Panc1 (cell line): Measurements from ENCODE around the gene PRSS3. TPM values are rescaled to one million over a fixed set of nuclear protein-coding genes. Genes with fewer than 3 reads are reported as not detected.
"Not testable (repeated sequence)": the region's sequence is repeated elsewhere in the genome, so short reads cannot be mapped to it uniquely, and the experiment has no call there.

ENCODE experiments used
- ATAC-seq: fragments of 200-7000 bp; cut with Tn5 transposase; 2 replicates; pipeline ENCODE4 v1.9.1; 2020; ENCODE audit warnings: mild to moderate bottlenecking, moderate library complexity
- BruUV-seq: library from RNA; stranded (reverse); fragments of 400-500 nt; replicated peaks from 2 replicates; lab custom pipeline; 2021; lab: Mats Ljungman, UMichigan
- CTCF ChIA-PET: fragments of 300-600 bp; sonication (Branson Sonifier 250); formaldehyde crosslinking; loops from one replicate; lab custom pipeline; 2022; ENCODE audit warnings: antibody characterized with exemption; lab: Charles Lee
- POLR2A ChIA-PET: fragments of 300-600 bp; sonication (Branson Sonifier 250); formaldehyde crosslinking; loops from one replicate; lab custom pipeline; 2022; ENCODE audit warnings: antibody characterized with exemption; lab: Charles Lee
- DNase-seq: peaks from one replicate; pipeline ENCODE4 v3.0.0-alpha.2; 2010; ENCODE audit warnings: low read depth, low spot score
- H3K27ac ChIP-seq: 2 replicates; pipeline ENCODE4 v1.5.1; 2011; ENCODE audit warnings: mild to moderate bottlenecking, low read length, inconsistent platforms
- H3K27me3 ChIP-seq: fragments of 200-500 bp; sonication (Bioruptor generic); 2 replicates; pipeline ENCODE4 v1.6.0; 2014; ENCODE audit warnings: low read length, inconsistent platforms; ENCODE audit not compliant: control insufficient read depth, insufficient read depth
- H3K36me3 ChIP-seq: fragments of 200-500 bp; sonication (Bioruptor generic); 2 replicates; pipeline ENCODE4 v1.5.1; 2014; ENCODE audit warnings: inconsistent platforms, mild to moderate bottlenecking, low read length, moderate library complexity; ENCODE audit not compliant: control insufficient read depth, insufficient read depth
- H3K4me1 ChIP-seq: 2 replicates; pipeline ENCODE4 v1.5.1; 2011; ENCODE audit warnings: inconsistent platforms, mild to moderate bottlenecking, low read length, moderate library complexity; ENCODE audit not compliant: control insufficient read depth, insufficient read depth
- H3K4me3 ChIP-seq, 2 experiments: 2 replicates each; pipeline ENCODE4 v1.5.1; 2011 to 2012; ENCODE audit warnings: low read depth in 2 of 2, low read length in 2 of 2, mild to moderate bottlenecking in 2 of 2, inconsistent platforms in 1 of 2, moderate library complexity in 1 of 2
- H3K9me3 ChIP-seq: fragments of 200-500 bp; sonication (Bioruptor generic); 2 replicates; pipeline ENCODE4 v1.5.1; 2014; ENCODE audit warnings: low read depth, mild to moderate bottlenecking, inconsistent platforms, low read length, moderate library complexity; ENCODE audit not compliant: control insufficient read depth, insufficient read depth
- CTCF ChIP-seq: fragments of 450-650 bp; IDR thresholded peaks from 2 replicates; pipeline ENCODE4 v1.5.1; 2017; ENCODE audit warnings: mild to moderate bottlenecking
- POLR2AphosphoS5 ChIP-seq: IDR thresholded peaks from 2 replicates; pipeline ENCODE4 v1.6.1; 2012; ENCODE audit warnings: mild to moderate bottlenecking, low read depth, low read length, moderate library complexity
- REST ChIP-seq, 2 experiments: IDR thresholded peaks; 2 replicates each; pipeline ENCODE4 v1.6.1; 2011 to 2012; ENCODE audit warnings: low read depth in 2 of 2, control low read depth in 1 of 2, low read length in 1 of 2, mild to moderate bottlenecking in 1 of 2, moderate library complexity in 1 of 2; ENCODE audit not compliant: insufficient read depth in 1 of 2
- SIN3A ChIP-seq: IDR thresholded peaks from 2 replicates; pipeline ENCODE4 v1.6.1; 2012; ENCODE audit warnings: low read depth, mild to moderate bottlenecking, low read length, moderate library complexity, borderline replicate concordance; ENCODE audit not compliant: insufficient read depth
- TCF7L2 ChIP-seq: IDR thresholded peaks from 2 replicates; pipeline ENCODE4 v1.6.1; 2011; ENCODE audit warnings: mild to moderate bottlenecking, low read depth, low read length, inconsistent platforms
- in situ Hi-C: cut with HindIII; loops from 2 replicates; pipeline ENCODE4 v1.10.0; 2016; ENCODE audit warnings: low sequenced_read_pairs, low pct_unique_long_range_greater_than_20kb
- intact Hi-C: fragments of 100-400 bp; cut with micrococcal nuclease; formaldehyde crosslinking; loops from one replicate; pipeline ENCODE4 v1.10.0; 2022; ENCODE audit not compliant: unreplicated experiment
- total RNA-seq: library from RNA; stranded (reverse); gene quantifications from one replicate; pipeline ENCODE4 v1.2.1, GENCODE V29; 2021; ENCODE audit not compliant: unreplicated experiment

PRSS3 gene
- total RNA-seq, 1 experiment from 2014 or later: 1.0 TPM

GRCh38 chr9:33795819-33796218 is 458 bp downstream of the PRSS3 start:
- Histone ChIP-seq H3K9me3 (no peaks in the 10 kb centered on the region), H3K27me3 (no peaks in the 10 kb centered on the region), H3K4me3 (no peak overlapping the region), H3K27ac (no peak overlapping the region), H3K4me1 (peaks cover 4% of the 10 kb centered on the region; the same call in 1 of the 2 replicates), H3K36me3 (no peaks in the 10 kb centered on the region)
- ATAC-seq (no peak), DNase-seq (no peak)
- no peak for TF ChIP-seq CTCF
- no peak for TF ChIP-seq POLR2AphosphoS5
- TF ChIP-seq SIN3A: no peak
- no peak for TF ChIP-seq REST (IDR thresholded peaks at IDR 0.05; ENCODE audit: insufficient read depth in 1 of 2, low read depth in 2 of 2, low read length in 1 of 2)
- no peak for TF ChIP-seq TCF7L2
- BruUV-seq: no TSS peak
- intact Hi-C loops: no loop called here
- in situ Hi-C loops: no loop called here
- CTCF ChIA-PET: no interaction called here
- POLR2A ChIA-PET: no interaction called here

GRCh38 chr9:33796679-33797078 is 1.3 kb downstream of the PRSS3 start:
- ATAC-seq, H3K27me3 ChIP-seq, H3K4me3 ChIP-seq, BruUV-seq, POLR2A ChIA-PET, H3K9me3 ChIP-seq, H3K4me1 ChIP-seq, in situ Hi-C loops, DNase-seq, CTCF ChIA-PET, intact Hi-C loops, H3K36me3 ChIP-seq, H3K27ac ChIP-seq: not testable (repeated sequence)

- intact Hi-C loops: no loop called here
- Histone ChIP-seq H3K4me3 (no peak overlapping the region), H3K27me3 (no peaks in the 10 kb centered on the region), H3K9me3 (no peaks in the 10 kb centered on the region), H3K36me3 (no peaks in the 10 kb centered on the region), H3K4me1 (no peaks in the 10 kb centered on the region), H3K27ac (no peak overlapping the region)
- ChIA-PET POLR2A (no interaction called here), CTCF (no interaction called here)
- no TSS peak for BruUV-seq
- in situ Hi-C loops: no loop called here
- no peak for ATAC-seq
- DNase-seq: no peak
- TF ChIP-seq REST (IDR thresholded peaks at IDR 0.05; ENCODE audit: insufficient read depth in 1 of 2, low read depth in 2 of 2, low read length in 1 of 2) (no peak), TCF7L2 (no peak), SIN3A (no peak), CTCF (no peak), POLR2AphosphoS5 (no peak)
Measured at GRCh38 chr9:33797837-33798236, 2.5 kb downstream of the PRSS3 start.
